NCI-H2107 (cell line): ENCODE results near the gene GET3.
"Not testable (repeated sequence)": the region's sequence is repeated elsewhere in the genome, so short reads cannot be mapped to it uniquely, and the experiment has no call there.

Experiments used
- DNase-seq: peaks from one replicate; lab custom pipeline; 2025; lab: John Stamatoyannopoulos, UW

Gene GET3

GRCh38 chr19:12715929-12716328 is 21.4 kb upstream of the GET3 start:
- no peak for DNase-seq

GRCh38 chr19:12720296-12720695 is 17.0 kb upstream of the GET3 start:
- DNase-seq, result no peak

- DNase-seq, result no peak
Observed at GRCh38 chr19:12720851-12721655, 16.2 kb upstream of the GET3 start.

GRCh38 chr19:12721656-12722565 is 15.4 kb upstream of the GET3 start:
- no peak for DNase-seq

GRCh38 chr19:12722566-12723380 is 14.5 kb upstream of the GET3 start:
- peak; percentile 96 for DNase-seq

- DNase-seq, result no peak
Observed at GRCh38 chr19:12723381-12723640, 14.0 kb upstream of the GET3 start.

- no peak for DNase-seq
Observed at GRCh38 chr19:12723641-12724426, 13.5 kb upstream of the GET3 start, which contains the start of gene TNPO2. Gene TNPO2, minus strand, starts transcription at chr19:12723932. Its CDS starts 2,955 bp downstream, at chr19:12720977.

GRCh38 chr19:12725612-12726011 is 11.7 kb upstream of the GET3 start:
- not testable (repeated sequence) for DNase-seq

GRCh38 chr19:12726988-12727316 is 10.3 kb upstream of the GET3 start:
- no peak for DNase-seq

- no peak for DNase-seq
Observed at GRCh38 chr19:12727745-12728433, 9.4 kb upstream of the GET3 start.

GRCh38 chr19:12730064-12730463 is 7.2 kb upstream of the GET3 start:
- no peak for DNase-seq

- no peak for DNase-seq
Observed at GRCh38 chr19:12731337-12731736, 6.0 kb upstream of the GET3 start.

GRCh38 chr19:12733369-12734214 is 3.7 kb upstream of the GET3 start:
- DNase-seq, result no peak

- DNase-seq, result no peak
Observed at GRCh38 chr19:12737835-12738351, 596 bp downstream of the GET3 start.

GRCh38 chr19:12745166-12745897 is 8.0 kb downstream of the GET3 start:
- DNase-seq, result no peak

- DNase-seq, result no peak
Observed at GRCh38 chr19:12748489-12748888, 11.2 kb downstream of the GET3 start.

- DNase-seq, result no peak
Observed at GRCh38 chr19:12749938-12750521, 12.7 kb downstream of the GET3 start.

- no peak for DNase-seq
Observed at GRCh38 chr19:12750851-12751250, 13.6 kb downstream of the GET3 start.

- no peak for DNase-seq
Observed at GRCh38 chr19:12751635-12752034, 14.3 kb downstream of the GET3 start, which contains the start of gene BEST2. Gene BEST2, plus strand, starts transcription at chr19:12751791. Its CDS starts 802 bp downstream, at chr19:12752593.
